A172 (cell line): Measurements from ENCODE around the gene MATN4. TPM values are rescaled to one million over a fixed set of nuclear protein-coding genes. Genes with fewer than 3 reads are reported as not detected.
A peak's percentile ranks its signal among the peaks of the same experiment; 100 is the strongest.

Experiments
- DNase-seq: peaks from one replicate; pipeline ENCODE4 v3.0.0-alpha.2; 2015; ENCODE audit warnings: low spot score
- total RNA-seq: library from RNA; depleted of rRNA; stranded (reverse); fragments of >200 nt; shearing (Covaris generic); gene quantifications from 2 replicates; pipeline ENCODE4 v1.2.3, GENCODE V29; 2014

MATN4 gene
- total RNA-seq, 1 experiment from 2014 or later: not detected

GRCh38 chr20:45341579-45341938, 33.5 kb upstream of the MATN4 start:
- DNase-seq: no peak

GRCh38 chr20:45340951-45341350, 32.9 kb upstream of the MATN4 start:
- DNase-seq: no peak

- no peak for DNase-seq
Observed at GRCh38 chr20:45340236-45340847, 32.2 kb upstream of the MATN4 start.

- DNase-seq: no peak
Observed at GRCh38 chr20:45339799-45340198, 31.7 kb upstream of the MATN4 start.

- DNase-seq: no peak
Observed at GRCh38 chr20:45339084-45339483, 31.0 kb upstream of the MATN4 start.

- no peak for DNase-seq
Observed at GRCh38 chr20:45338121-45339030, 30.3 kb upstream of the MATN4 start.

- peak; percentile 88 for DNase-seq
Observed at GRCh38 chr20:45337367-45338120, 29.4 kb upstream of the MATN4 start.

- peak; percentile 91 for DNase-seq
Observed at GRCh38 chr20:45336530-45337366, 28.6 kb upstream of the MATN4 start.

- DNase-seq: no peak
Observed at GRCh38 chr20:45330476-45330875, 22.4 kb upstream of the MATN4 start.

- DNase-seq: no peak
Observed at GRCh38 chr20:45329497-45330319, 21.6 kb upstream of the MATN4 start.

GRCh38 chr20:45328451-45328850, 20.4 kb upstream of the MATN4 start:
- DNase-seq: no peak

- no peak for DNase-seq
Observed at GRCh38 chr20:45325371-45325770, 17.3 kb upstream of the MATN4 start.

GRCh38 chr20:45323731-45324130, 15.6 kb upstream of the MATN4 start:
- no peak for DNase-seq

GRCh38 chr20:45322952-45323383, 14.9 kb upstream of the MATN4 start:
- DNase-seq: peak; percentile 45

- DNase-seq: no peak
Observed at GRCh38 chr20:45320948-45321595, 13.0 kb upstream of the MATN4 start.

GRCh38 chr20:45318948-45319347, 10.8 kb upstream of the MATN4 start:
- DNase-seq: no peak

- no peak for DNase-seq
Observed at GRCh38 chr20:45318386-45318939, 10.4 kb upstream of the MATN4 start.

GRCh38 chr20:45317826-45318225, 9.7 kb upstream of the MATN4 start:
- DNase-seq: no peak

GRCh38 chr20:45316150-45317080, 8.3 kb upstream of the MATN4 start:
- no peak for DNase-seq
